Measurements from ENCODE around the gene PDE10A.

Gene PDE10A

DNA sequence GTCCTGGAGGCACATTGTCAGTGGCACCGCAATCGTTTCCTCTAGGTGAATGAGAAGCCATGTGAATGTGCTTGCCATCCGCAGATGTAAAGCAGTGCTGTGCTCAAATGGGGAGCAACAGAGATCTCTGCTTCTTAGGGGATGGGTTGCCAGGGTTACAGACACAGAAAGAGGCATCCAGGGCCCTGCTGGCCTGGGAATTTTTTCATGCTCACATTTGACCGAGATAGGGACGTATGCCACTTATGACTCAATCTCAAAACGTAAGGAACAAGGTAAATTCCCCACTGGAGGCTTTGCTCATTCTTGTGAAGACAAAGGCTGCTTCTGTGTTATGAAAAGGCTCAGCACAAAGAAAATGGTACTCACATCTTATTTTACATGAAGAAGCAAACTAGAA lies 364.6 kb downstream of the PDE10A start:
- no peak for TF ChIP-seq TAF1 (IDR thresholded peaks at IDR 0.05; ENCODE audit: borderline replicate concordance, insufficient read depth, low read length)
- no peak for TF ChIP-seq FOXP2 (optimal IDR thresholded peaks at IDR 0.05; ENCODE audit: borderline replicate concordance, extremely low read depth, extremely low read length, insufficient read depth)
- TF ChIP-seq SIN3A (IDR thresholded peaks at IDR 0.05; ENCODE audit: borderline replicate concordance, insufficient read depth, low read length) = no peak
- TF ChIP-seq POLR2AphosphoS5 (IDR thresholded peaks at IDR 0.05; ENCODE audit: low read depth, low read length) = no peak
- TF ChIP-seq, protein P1, sequence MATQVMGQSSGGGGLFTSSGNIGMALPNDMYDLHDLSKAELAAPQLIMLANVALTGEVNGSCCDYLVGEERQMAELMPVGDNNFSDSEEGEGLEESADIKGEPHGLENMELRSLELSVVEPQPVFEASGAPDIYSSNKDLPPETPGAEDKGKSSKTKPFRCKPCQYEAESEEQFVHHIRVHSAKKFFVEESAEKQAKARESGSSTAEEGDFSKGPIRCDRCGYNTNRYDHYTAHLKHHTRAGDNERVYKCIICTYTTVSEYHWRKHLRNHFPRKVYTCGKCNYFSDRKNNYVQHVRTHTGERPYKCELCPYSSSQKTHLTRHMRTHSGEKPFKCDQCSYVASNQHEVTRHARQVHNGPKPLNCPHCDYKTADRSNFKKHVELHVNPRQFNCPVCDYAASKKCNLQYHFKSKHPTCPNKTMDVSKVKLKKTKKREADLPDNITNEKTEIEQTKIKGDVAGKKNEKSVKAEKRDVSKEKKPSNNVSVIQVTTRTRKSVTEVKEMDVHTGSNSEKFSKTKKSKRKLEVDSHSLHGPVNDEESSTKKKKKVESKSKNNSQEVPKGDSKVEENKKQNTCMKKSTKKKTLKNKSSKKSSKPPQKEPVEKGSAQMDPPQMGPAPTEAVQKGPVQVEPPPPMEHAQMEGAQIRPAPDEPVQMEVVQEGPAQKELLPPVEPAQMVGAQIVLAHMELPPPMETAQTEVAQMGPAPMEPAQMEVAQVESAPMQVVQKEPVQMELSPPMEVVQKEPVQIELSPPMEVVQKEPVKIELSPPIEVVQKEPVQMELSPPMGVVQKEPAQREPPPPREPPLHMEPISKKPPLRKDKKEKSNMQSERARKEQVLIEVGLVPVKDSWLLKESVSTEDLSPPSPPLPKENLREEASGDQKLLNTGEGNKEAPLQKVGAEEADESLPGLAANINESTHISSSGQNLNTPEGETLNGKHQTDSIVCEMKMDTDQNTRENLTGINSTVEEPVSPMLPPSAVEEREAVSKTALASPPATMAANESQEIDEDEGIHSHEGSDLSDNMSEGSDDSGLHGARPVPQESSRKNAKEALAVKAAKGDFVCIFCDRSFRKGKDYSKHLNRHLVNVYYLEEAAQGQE (IDR thresholded peaks at IDR 0.05; ENCODE audit: insufficient read depth in 1 of 2, low read depth in 2 of 2, low read length in 2 of 2) = no peak

DNA sequence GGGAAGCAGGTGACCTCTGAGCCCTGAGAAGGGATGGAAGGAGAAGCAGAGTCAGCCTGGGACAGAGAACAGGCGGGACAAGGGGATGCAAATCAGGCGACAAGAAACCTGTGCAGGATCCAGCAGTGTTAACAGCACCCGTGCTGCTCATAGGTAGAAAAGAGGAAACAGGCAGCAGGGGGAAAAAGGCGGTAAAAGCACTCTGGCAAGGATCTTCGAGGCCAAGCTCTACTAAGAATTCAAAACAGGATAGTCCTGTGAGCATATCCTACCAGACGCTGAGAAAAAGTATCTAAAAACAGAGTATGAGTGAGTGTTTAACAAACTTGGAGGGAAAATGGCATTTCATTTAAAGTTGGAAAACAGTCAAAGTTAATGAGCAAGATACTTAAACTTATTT lies 370.4 kb downstream of the PDE10A start:
- no peak for TF ChIP-seq SIN3A (IDR thresholded peaks at IDR 0.05; ENCODE audit: borderline replicate concordance, insufficient read depth, low read length)
- no peak for TF ChIP-seq POLR2AphosphoS5 (IDR thresholded peaks at IDR 0.05; ENCODE audit: low read depth, low read length)
- no peak for TF ChIP-seq FOXP2 (optimal IDR thresholded peaks at IDR 0.05; ENCODE audit: borderline replicate concordance, extremely low read depth, extremely low read length, insufficient read depth)
- TF ChIP-seq, protein P1 (IDR thresholded peaks at IDR 0.05; ENCODE audit: insufficient read depth in 1 of 2, low read depth in 2 of 2, low read length in 2 of 2) = no peak
- no peak for TF ChIP-seq TAF1 (IDR thresholded peaks at IDR 0.05; ENCODE audit: borderline replicate concordance, insufficient read depth, low read length)

Measured in PFSK-1 (cell line).